A549 (cell line): ENCODE results near the gene TSHZ2.

Source experiments
- CHD2 ChIP-seq: fragments of 150-350 bp; IDR thresholded peaks from 2 replicates; pipeline ENCODE4 v1.6.1; 2014; ENCODE audit warnings: low read length; ENCODE audit not compliant: partially characterized antibody
- CTCF ChIP-seq: fragments of >200 bp; sonication (Bioruptor Twin); formaldehyde crosslinking; IDR thresholded peaks from 3 replicates; pipeline ENCODE4 v1.5.1; 2016
- EP300 ChIP-seq, 2 experiments: fragments of >200 bp; sonication (Bioruptor Twin); formaldehyde crosslinking; IDR thresholded peaks; 2 replicates in 1 of 2; 3 replicates in 1 of 2; pipeline ENCODE4 v1.6.1; 2016 to 2017
- NR3C1 ChIP-seq: fragments of >200 bp; sonication (Bioruptor Twin); formaldehyde crosslinking; IDR thresholded peaks from 3 replicates; pipeline ENCODE4 v1.6.1; 2017
- POLR2A ChIP-seq: IDR thresholded peaks from 2 replicates; pipeline ENCODE4 v1.6.1; 2012; ENCODE audit warnings: mild to moderate bottlenecking, low read length
- ZC3H11A ChIP-seq: fragments of 450-650 bp; IDR thresholded peaks from 2 replicates; pipeline ENCODE4 v1.6.1; 2014; ENCODE audit warnings: antibody characterized with exemption, mild to moderate bottlenecking

DNA sequence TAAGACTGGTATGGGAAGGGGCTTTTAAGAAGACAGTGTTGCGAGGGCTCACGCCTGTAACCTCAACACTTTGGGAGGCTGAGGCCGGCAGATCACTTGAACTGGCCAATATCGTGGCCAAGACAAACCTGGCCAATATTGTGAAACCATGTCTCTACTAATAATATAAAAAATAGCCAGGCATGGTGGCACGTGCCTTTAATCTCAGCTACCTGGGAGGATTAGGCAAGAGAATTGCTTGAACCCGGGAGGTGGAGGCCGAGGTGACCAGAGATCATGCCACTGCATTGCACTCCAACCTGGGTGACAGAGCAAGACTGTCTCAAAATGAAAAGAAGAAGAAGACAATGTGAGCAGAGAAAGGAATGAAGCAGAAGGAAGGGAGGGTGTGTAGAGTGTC is 242.2 kb downstream of the TSHZ2 start:
- TF ChIP-seq NR3C1 (no peak), EP300 (IDR thresholded peaks at IDR 0.05) (no peak), CTCF (no peak), POLR2A (no peak), CHD2 (no peak), ZC3H11A (no peak)
